Nephron progenitor cell (in vitro differentiated cells): ENCODE results near the gene SBNO2.
A peak's percentile ranks its signal among the peaks of the same experiment; 100 is the strongest.

Source experiments
- DNase-seq: peaks from one replicate; pipeline ENCODE4 v3.0.0; 2021
- H3K27ac Mint-ChIP-seq: 2 replicates; pipeline ENCODE4 v1.8.0; 2021; ENCODE audit warnings: mild to moderate bottlenecking, moderate library complexity, mixed read lengths
- H3K27me3 Mint-ChIP-seq: 2 replicates; pipeline ENCODE4 v1.8.0; 2021; ENCODE audit warnings: mild to moderate bottlenecking, low read depth, mixed read lengths; ENCODE audit not compliant: poor library complexity
- H3K36me3 Mint-ChIP-seq: 2 replicates; pipeline ENCODE4 v1.8.0; 2021; ENCODE audit warnings: low read depth, mixed read lengths
- H3K4me1 Mint-ChIP-seq: 2 replicates; pipeline ENCODE4 v1.8.0; 2021; ENCODE audit warnings: mixed read lengths
- H3K4me3 Mint-ChIP-seq: 2 replicates; pipeline ENCODE4 v1.8.0; 2021; ENCODE audit warnings: mild to moderate bottlenecking, moderate library complexity, mixed read lengths
- H3K9me3 Mint-ChIP-seq: 2 replicates; pipeline ENCODE4 v1.8.0; 2021; ENCODE audit warnings: mild to moderate bottlenecking, moderate library complexity, mixed read lengths
- TF ChIP-seq, protein P1 (sequence below): fragments of 200-600 bp; sonication (generic); IDR thresholded peaks from 2 replicates; pipeline ENCODE4 v1.5.0; 2021; ENCODE audit warnings: antibody characterized with exemption

SBNO2 gene

DNA sequence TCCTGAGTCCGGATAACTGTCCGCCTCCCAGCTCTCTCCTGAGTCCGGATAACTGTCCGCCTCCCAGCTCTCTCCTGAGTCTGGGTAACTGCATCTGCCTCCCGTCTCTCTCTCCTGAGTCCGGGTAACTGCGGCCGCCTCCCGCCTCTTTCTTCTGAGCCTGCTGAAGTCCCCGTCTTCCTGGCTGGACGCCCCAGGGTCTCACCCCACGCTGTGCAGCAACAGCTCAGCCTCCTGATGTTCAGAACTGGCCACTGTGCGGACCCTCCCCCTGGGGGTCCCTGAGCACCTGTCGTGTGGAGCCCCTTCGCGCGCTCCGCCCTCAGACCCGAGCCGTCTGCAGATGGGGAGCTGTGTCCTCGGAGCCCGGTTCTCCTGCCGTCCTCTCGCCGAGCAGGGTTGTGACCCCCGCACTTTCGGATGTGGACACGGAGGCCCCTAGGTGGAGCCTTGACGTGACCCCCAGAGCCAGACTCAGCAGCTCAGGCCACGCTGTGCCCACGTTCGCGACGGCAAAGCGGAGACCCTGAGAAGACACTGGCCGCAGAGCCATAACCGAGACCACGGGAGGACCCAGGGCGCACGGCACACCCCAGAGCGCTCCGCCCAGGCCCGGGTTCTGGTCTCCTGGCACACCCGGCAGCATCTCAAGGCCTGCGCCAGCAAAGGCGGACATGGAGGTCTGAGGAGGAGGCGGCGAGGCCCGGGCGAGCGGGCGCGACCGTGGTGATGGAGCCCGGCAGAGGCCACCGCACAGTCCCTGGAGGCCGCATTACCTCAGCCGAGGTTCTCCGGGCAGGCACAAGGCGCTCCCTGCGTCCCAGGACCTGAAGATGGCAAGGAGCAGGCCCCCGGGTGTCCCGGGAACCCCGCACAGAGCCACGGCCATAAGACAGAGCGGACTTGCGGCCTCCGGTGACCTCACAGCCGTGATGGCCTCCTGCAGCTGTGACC lies 15.9 kb downstream of the SBNO2 start:
- no peak for DNase-seq
- H3K36me3 Mint-ChIP-seq = no peaks in the 10 kb centered on the region
- no peaks in the 10 kb centered on the region for H3K27me3 Mint-ChIP-seq
- TF ChIP-seq, protein P1, sequence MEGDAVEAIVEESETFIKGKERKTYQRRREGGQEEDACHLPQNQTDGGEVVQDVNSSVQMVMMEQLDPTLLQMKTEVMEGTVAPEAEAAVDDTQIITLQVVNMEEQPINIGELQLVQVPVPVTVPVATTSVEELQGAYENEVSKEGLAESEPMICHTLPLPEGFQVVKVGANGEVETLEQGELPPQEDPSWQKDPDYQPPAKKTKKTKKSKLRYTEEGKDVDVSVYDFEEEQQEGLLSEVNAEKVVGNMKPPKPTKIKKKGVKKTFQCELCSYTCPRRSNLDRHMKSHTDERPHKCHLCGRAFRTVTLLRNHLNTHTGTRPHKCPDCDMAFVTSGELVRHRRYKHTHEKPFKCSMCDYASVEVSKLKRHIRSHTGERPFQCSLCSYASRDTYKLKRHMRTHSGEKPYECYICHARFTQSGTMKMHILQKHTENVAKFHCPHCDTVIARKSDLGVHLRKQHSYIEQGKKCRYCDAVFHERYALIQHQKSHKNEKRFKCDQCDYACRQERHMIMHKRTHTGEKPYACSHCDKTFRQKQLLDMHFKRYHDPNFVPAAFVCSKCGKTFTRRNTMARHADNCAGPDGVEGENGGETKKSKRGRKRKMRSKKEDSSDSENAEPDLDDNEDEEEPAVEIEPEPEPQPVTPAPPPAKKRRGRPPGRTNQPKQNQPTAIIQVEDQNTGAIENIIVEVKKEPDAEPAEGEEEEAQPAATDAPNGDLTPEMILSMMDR = no peak
- H3K4me3 Mint-ChIP-seq = no peak overlapping the region
- no peaks in the 10 kb centered on the region for H3K9me3 Mint-ChIP-seq
- peaks cover 36% of the 10 kb centered on the region for H3K4me1 Mint-ChIP-seq
- H3K27ac Mint-ChIP-seq = no peak overlapping the region

DNA sequence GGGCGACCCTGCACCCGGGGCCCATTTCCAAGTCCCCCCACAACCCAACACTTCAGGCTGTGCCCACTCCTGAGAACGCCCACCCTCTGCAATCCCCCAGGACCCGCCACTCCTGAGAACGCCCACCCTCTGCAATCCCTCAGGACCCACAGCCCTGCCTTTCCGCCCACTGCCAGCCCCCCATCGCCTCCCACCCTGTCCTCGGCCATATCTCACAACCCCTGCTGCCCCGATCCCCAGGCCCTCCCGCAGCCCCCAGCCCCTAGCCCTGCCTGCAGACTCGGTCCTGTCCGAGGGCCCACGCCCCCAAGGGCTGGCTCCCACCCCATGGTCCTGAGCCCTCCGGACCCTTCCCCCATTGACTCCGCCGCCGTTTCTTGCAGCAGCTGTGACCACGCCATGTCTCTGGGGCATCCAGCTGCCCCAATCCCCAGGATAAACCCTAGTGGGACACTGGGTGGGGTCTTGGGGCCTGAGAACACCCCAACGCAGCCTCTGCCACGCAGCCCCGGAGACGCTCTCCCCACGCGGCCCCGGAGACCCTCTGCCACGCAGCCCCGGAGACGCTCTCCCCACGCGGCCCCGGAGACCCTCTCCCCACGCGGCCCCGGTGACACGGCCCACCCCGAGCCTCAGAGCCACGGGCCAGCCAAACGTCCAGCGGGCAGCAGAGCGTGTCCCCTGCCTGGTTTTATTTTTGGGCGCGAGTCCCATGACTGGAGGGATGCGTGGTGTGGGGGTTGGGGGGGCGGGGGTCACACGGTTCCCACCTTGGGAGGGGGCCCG lies 17.0 kb downstream of the SBNO2 start:
- DNase-seq = no peak
- TF ChIP-seq, protein P1 = no peak
- H3K9me3 Mint-ChIP-seq = no peaks in the 10 kb centered on the region

DNA sequence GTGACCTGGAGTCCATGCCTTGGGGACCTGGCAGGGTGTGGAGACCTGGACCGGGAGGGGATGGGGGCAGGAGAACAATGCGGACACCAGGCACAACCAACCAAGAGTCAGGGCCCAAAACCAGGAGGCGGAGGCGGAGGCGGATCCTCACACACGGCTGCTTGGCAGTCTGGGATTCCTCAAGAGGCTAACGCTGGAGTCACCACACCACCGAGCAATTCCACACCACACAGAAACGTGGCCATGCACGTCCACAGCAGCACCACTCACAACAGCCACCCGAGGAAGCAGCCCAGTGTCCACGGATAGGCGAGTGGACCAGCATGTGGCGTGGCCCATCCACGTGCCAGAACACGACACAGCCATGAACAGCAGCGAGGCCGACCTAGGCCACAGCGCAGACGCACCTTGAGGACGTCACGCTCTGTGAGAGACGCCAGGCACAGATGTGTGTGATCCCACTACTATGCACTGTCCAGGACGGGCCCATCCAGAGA lies 17.7 kb downstream of the SBNO2 start:
- peaks cover 2% of the 10 kb centered on the region for H3K27me3 Mint-ChIP-seq
- no peak for DNase-seq
- peaks cover 29% of the 10 kb centered on the region for H3K4me1 Mint-ChIP-seq
- peak overlapping the region; percentile 42 for H3K27ac Mint-ChIP-seq
- peaks cover 10% of the 10 kb centered on the region for H3K36me3 Mint-ChIP-seq
- no peaks in the 10 kb centered on the region for H3K9me3 Mint-ChIP-seq
- H3K4me3 Mint-ChIP-seq = no peak overlapping the region
- TF ChIP-seq, protein P1 = no peak

More for the DNA sequence above, 17.0 kb downstream of the SBNO2 start:
- no peak overlapping the region for H3K4me3 Mint-ChIP-seq
- H3K4me1 Mint-ChIP-seq = peaks cover 33% of the 10 kb centered on the region
- peaks cover 4% of the 10 kb centered on the region for H3K36me3 Mint-ChIP-seq
- H3K27ac Mint-ChIP-seq = no peak overlapping the region
- H3K27me3 Mint-ChIP-seq = no peaks in the 10 kb centered on the region

DNA sequence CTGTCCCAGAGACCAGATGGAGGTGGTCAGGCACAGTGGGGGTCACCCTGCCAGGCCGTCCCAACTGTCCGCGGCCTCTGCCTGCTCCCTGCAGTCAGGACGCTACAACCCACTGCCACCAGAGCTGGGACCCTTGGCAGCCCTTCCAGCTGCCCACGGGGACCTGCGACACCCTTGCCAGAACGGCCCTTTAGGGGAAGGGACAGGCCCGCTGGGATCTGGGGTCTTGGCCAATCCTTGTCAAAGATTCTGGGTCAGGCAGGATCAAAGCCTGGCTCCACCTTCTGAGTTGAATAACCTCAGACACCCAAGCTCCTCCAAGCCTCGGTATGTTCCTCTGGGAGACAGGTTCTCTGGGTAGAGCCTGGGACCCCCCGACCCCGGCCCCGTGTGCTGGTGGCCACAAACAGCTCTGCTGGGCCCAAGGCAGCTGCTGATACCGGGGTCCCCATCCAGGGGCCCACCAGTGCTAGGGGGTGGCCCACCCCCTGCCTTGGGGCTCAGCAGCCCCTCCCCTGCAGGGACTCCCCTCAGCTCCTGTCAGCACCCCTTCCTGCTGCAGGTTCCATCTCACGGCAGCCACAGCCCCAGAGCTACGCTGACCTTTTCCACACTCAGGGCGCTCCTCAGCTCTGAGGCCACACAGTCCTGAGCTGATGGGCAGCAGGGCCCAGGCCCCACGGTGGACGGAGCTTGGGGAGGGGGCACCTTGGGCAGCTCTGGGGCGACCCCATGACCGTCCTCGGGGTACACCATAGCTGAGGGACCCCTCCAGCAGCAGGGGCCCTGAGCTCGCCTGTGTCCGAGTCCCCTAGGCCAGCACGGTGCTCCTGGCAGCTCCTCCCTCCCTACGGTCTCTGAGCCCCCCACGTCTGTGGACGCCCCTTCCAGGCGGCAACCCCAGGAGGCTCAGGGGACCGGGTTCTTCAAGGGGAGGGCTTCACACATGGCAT lies 18.4 kb downstream of the SBNO2 start:
- Mint-ChIP-seq H3K9me3 (no peaks in the 10 kb centered on the region), H3K27me3 (peaks cover 2% of the 10 kb centered on the region), H3K4me3 (no peak overlapping the region), H3K4me1 (peaks cover 27% of the 10 kb centered on the region), H3K36me3 (peaks cover 10% of the 10 kb centered on the region), H3K27ac (peak overlapping the region; percentile 42)
- DNase-seq = no peak
- TF ChIP-seq, protein P1 = no peak

DNA sequence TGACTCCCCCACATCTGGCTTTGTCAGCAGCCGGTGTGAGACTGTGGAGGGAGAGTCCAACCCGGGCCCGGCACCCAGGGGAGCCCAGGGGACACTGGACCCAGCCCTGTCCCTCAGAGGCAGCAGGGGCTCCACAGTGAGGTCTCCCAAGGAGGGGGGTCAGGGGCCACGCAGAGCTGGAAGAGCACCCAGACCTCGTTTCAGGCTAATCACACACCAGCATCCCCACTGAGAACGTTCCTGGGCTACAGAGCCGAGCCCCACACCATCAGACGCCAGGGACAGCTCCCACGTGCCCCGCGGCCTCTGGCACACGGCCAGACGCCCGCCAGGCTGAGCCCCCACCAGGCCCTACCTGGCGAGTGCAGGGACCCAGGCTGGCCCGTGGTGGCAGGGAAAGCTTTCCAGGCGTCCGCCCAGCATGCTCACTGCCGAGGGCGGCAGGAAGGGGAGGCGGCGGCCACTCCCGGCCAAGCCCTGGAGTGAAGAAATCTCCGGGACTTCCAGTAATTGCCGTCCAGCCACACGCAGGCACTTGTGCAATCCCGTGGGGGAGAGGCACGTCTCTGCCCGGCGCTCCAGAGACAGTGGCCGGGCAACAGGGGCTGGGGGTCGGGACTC lies 19.2 kb downstream of the SBNO2 start:
- H3K36me3 Mint-ChIP-seq = peaks cover 10% of the 10 kb centered on the region
- DNase-seq = no peak
- H3K9me3 Mint-ChIP-seq = no peaks in the 10 kb centered on the region
- peaks cover 24% of the 10 kb centered on the region for H3K4me1 Mint-ChIP-seq
- TF ChIP-seq, protein P1 = no peak
- H3K27ac Mint-ChIP-seq = peak overlapping the region; percentile 77
- H3K27me3 Mint-ChIP-seq = peaks cover 2% of the 10 kb centered on the region
- H3K4me3 Mint-ChIP-seq = no peak overlapping the region
